ENCODE measurements around the gene CLCN6. TPM values are rescaled to one million over a fixed set of nuclear protein-coding genes. Genes with fewer than 3 reads are reported as not detected.

Gene CLCN6
- total RNA-seq, 1 experiment from 2014 or later, result 30.4 TPM

DNA sequence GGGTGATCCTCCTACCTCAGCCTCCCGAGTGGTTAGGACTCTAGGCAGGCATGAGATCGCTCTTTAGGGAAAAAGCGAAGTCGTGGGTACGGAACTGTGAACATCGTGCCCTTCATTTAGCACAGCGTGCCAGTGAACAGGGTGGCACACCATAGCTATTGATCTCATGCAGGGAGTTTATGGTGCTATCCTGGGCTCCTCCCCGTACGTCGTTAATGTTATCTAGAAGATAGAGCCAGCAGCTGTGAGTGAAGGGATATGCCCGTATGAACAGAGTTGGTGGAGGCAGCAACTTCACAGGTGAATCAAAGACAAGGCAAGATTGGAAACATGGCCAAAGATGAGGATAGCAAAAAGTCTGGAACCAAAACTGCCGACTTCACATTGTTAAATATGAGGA, 11.2 kb downstream of the CLCN6 start:
- no TSS peak for BruUV-seq (replicated peaks)
- H3K36me3 ChIP-seq (ENCODE audit: control insufficient read depth, insufficient read depth, low read length), result no peaks in the 10 kb centered on the region; the same call in 1 of the 2 replicates
- intact Hi-C loops (cut with micrococcal nuclease; ENCODE audit: unreplicated experiment), result no loop called here
- no peaks in the 10 kb centered on the region for H3K27me3 Mint-ChIP-seq (ENCODE audit: insufficient read depth, unreplicated experiment)
- no peaks in the 10 kb centered on the region for H3K27me3 ChIP-seq (replicated peaks; ENCODE audit: control insufficient read depth, insufficient read depth, low read length)
- peaks cover 6% of the 10 kb centered on the region for H3K4me1 Mint-ChIP-seq (ENCODE audit: low read depth, unreplicated experiment)
- H3K4me3 ChIP-seq (ENCODE audit: low read depth, low read length), result no peak overlapping the region
- H3K4me1 ChIP-seq, result peaks cover 6% of the 10 kb centered on the region; the same call in 1 of the 2 replicates
- H3K9me3 Mint-ChIP-seq (ENCODE audit: unreplicated experiment), result no peaks in the 10 kb centered on the region
- TF ChIP-seq, protein P1, sequence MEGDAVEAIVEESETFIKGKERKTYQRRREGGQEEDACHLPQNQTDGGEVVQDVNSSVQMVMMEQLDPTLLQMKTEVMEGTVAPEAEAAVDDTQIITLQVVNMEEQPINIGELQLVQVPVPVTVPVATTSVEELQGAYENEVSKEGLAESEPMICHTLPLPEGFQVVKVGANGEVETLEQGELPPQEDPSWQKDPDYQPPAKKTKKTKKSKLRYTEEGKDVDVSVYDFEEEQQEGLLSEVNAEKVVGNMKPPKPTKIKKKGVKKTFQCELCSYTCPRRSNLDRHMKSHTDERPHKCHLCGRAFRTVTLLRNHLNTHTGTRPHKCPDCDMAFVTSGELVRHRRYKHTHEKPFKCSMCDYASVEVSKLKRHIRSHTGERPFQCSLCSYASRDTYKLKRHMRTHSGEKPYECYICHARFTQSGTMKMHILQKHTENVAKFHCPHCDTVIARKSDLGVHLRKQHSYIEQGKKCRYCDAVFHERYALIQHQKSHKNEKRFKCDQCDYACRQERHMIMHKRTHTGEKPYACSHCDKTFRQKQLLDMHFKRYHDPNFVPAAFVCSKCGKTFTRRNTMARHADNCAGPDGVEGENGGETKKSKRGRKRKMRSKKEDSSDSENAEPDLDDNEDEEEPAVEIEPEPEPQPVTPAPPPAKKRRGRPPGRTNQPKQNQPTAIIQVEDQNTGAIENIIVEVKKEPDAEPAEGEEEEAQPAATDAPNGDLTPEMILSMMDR (IDR thresholded peaks at IDR 0.05; ENCODE audit: insufficient read depth in 1 of 2, low read depth in 1 of 2, low read length in 1 of 2, severe bottlenecking in 1 of 2, unreplicated experiment in 1 of 2), result no peak
- no peaks in the 10 kb centered on the region for H3K9me3 ChIP-seq
- CTCF ChIA-PET, result no interaction called here
- no peak overlapping the region for H3K4me3 Mint-ChIP-seq (ENCODE audit: unreplicated experiment)
- POLR2A ChIA-PET, result no interaction called here
- H3K36me3 Mint-ChIP-seq (ENCODE audit: insufficient read depth, unreplicated experiment), result peaks cover 48% of the 10 kb centered on the region
- no peak overlapping the region for H3K27ac Mint-ChIP-seq (ENCODE audit: unreplicated experiment)
- DNase-seq, result no peak

DNA sequence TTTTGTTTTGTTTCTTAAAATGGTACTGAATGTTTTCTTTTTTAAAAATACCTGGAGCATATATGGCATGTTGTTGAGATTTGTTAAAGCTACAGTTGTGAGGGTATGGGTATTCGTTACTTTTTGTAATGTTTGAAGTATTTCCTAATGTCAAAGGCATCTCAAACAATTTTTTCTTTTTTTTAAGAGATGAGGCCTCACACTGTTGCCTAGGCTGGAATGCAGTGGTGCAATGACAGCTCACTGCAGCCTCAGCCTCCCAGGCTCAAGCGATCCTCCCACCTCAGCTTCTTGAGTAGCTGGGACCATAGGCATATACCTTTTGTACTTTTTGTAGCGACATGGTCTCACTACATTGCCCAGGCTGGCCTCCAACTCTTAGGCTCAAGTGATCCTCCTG, 16.1 kb downstream of the CLCN6 start:
- no TSS peak for BruUV-seq (replicated peaks)
- H3K4me1 Mint-ChIP-seq (ENCODE audit: low read depth, unreplicated experiment), result peaks cover 6% of the 10 kb centered on the region
- peaks cover 54% of the 10 kb centered on the region for H3K36me3 Mint-ChIP-seq (ENCODE audit: insufficient read depth, unreplicated experiment)
- no peaks in the 10 kb centered on the region for H3K27me3 ChIP-seq (replicated peaks; ENCODE audit: control insufficient read depth, insufficient read depth, low read length)
- peaks cover 2% of the 10 kb centered on the region; the same call in 1 of the 2 replicates for H3K36me3 ChIP-seq (ENCODE audit: control insufficient read depth, insufficient read depth, low read length)
- H3K27me3 Mint-ChIP-seq (ENCODE audit: insufficient read depth, unreplicated experiment), result no peaks in the 10 kb centered on the region
- TF ChIP-seq, protein P1 (IDR thresholded peaks at IDR 0.05; ENCODE audit: insufficient read depth in 1 of 2, low read depth in 1 of 2, low read length in 1 of 2, severe bottlenecking in 1 of 2, unreplicated experiment in 1 of 2), result no peak
- no peaks in the 10 kb centered on the region for H3K9me3 ChIP-seq
- intact Hi-C loops (cut with micrococcal nuclease; ENCODE audit: unreplicated experiment), result no loop called here
- ChIA-PET POLR2A (no interaction called here), CTCF (interaction anchor here (0.6 kb wide), 1 partner anchor 723 kb away, joined by 3 read pairs; the partner anchor contains the start of gene EXOSC10)
- DNase-seq, result no peak
- H3K4me3 Mint-ChIP-seq (ENCODE audit: unreplicated experiment), result no peak overlapping the region
- no peaks in the 10 kb centered on the region for H3K9me3 Mint-ChIP-seq (ENCODE audit: unreplicated experiment)
- no peak overlapping the region for H3K27ac Mint-ChIP-seq (ENCODE audit: unreplicated experiment)
- no peak overlapping the region for H3K4me3 ChIP-seq (ENCODE audit: low read depth, low read length)
- H3K4me1 ChIP-seq, result peaks cover 6% of the 10 kb centered on the region; the same call in 1 of the 2 replicates

DNA sequence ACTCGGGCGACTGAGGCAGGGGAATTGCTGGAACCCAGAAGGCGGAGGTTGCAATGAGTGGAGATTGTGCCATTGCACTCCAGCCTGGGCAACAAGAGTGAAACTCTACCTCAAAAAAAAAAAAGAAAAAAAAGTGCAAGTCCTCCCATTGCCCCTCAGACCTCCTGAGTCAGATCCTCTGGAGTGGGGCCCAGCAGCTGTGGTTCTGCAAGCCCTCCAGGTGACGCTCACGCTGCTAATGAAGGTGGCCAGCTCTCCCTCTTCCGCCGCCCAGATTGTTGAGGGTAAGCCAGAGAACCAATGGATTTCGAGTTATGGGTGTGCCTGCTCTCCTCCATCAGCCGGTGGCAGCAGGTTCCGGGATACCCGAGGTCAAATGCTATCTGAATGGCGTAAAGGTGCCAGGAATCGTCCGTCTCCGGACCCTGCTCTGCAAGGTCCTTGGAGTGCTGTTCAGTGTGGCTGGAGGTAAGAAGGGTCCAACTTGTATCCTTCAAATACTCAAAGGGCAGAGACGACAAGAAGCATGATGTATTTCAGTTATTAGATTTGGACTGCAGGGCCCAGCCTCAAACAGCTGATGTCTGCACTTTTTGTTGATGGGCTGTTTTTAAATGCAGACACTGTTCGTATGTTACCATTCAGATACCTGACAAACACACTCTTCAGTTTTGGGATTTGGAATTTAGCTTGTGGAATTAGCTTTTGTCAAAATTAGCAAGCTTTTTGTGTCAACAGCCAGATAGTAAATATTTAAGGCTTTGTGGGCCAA, 17.6 kb downstream of the CLCN6 start:
- Mint-ChIP-seq H3K27ac (ENCODE audit: unreplicated experiment) (no peak overlapping the region), H3K9me3 (ENCODE audit: unreplicated experiment) (no peaks in the 10 kb centered on the region), H3K4me3 (ENCODE audit: unreplicated experiment) (no peak overlapping the region), H3K36me3 (ENCODE audit: insufficient read depth, unreplicated experiment) (peaks cover 59% of the 10 kb centered on the region), H3K27me3 (ENCODE audit: insufficient read depth, unreplicated experiment) (no peaks in the 10 kb centered on the region), H3K4me1 (ENCODE audit: low read depth, unreplicated experiment) (peaks cover 6% of the 10 kb centered on the region)
- BruUV-seq (replicated peaks), result no TSS peak
- intact Hi-C loops (cut with micrococcal nuclease; ENCODE audit: unreplicated experiment), result no loop called here
- ChIA-PET POLR2A (no interaction called here), CTCF (no interaction called here)
- H3K9me3 ChIP-seq, result no peaks in the 10 kb centered on the region
- no peaks in the 10 kb centered on the region for H3K27me3 ChIP-seq (replicated peaks; ENCODE audit: control insufficient read depth, insufficient read depth, low read length)
- H3K36me3 ChIP-seq (ENCODE audit: control insufficient read depth, insufficient read depth, low read length), result peaks cover 2% of the 10 kb centered on the region; the same call in 1 of the 2 replicates
- no peak overlapping the region for H3K4me3 ChIP-seq (ENCODE audit: low read depth, low read length)
- no peak for DNase-seq
- H3K4me1 ChIP-seq, result peaks cover 6% of the 10 kb centered on the region; the same call in 1 of the 2 replicates
- TF ChIP-seq, protein P1 (IDR thresholded peaks at IDR 0.05; ENCODE audit: insufficient read depth in 1 of 2, low read depth in 1 of 2, low read length in 1 of 2, severe bottlenecking in 1 of 2, unreplicated experiment in 1 of 2), result no peak

All from Caco-2 (cell line).